ENCODE data around the gene VPS37B.

DNA sequence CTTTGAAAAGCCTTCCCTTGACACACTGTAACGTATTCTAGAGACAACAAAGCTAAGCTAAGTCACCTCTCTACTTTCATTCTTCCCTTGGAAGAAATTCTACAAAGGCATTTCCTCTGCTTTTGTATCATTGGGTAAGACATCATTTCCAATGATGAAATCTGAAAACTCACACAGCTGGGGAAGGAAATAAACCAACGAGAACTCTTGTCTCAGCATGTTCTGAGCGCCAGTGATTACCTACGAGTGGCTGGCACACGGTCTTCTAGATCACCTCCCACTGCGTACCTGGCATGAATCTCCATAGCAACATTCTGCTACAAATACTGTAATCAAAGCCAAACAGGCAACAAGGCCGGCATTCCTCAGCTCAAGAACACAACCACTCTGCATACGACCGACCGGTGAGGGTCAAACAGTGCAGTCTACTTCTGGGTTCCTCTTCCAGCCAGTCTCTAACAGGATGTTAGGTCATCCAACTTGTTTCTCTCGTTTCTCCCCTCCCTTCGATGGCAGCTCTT, 7.6 kb downstream of the VPS37B start:
- TF ChIP-seq EP300 (IDR thresholded peaks at IDR 0.05) (no peak), POLR2AphosphoS5 (IDR thresholded peaks at IDR 0.05) (peak; percentile 54 to 63)
- TF ChIP-seq, protein P1, sequence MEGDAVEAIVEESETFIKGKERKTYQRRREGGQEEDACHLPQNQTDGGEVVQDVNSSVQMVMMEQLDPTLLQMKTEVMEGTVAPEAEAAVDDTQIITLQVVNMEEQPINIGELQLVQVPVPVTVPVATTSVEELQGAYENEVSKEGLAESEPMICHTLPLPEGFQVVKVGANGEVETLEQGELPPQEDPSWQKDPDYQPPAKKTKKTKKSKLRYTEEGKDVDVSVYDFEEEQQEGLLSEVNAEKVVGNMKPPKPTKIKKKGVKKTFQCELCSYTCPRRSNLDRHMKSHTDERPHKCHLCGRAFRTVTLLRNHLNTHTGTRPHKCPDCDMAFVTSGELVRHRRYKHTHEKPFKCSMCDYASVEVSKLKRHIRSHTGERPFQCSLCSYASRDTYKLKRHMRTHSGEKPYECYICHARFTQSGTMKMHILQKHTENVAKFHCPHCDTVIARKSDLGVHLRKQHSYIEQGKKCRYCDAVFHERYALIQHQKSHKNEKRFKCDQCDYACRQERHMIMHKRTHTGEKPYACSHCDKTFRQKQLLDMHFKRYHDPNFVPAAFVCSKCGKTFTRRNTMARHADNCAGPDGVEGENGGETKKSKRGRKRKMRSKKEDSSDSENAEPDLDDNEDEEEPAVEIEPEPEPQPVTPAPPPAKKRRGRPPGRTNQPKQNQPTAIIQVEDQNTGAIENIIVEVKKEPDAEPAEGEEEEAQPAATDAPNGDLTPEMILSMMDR (IDR thresholded peaks at IDR 0.05): no peak

Measured in esophagus muscularis mucosa (tissue), 4 donors.